ENCODE data around the gene COMMD1.
"Not testable (repeated sequence)": the region's sequence is repeated elsewhere in the genome, so short reads cannot be mapped to it uniquely, and the experiment has no call there.

Gene COMMD1

GRCh38 chr2:62036761-62037250 is 131.3 kb downstream of the COMMD1 start:
- DNase-seq: peak; percentile 4

DNA sequence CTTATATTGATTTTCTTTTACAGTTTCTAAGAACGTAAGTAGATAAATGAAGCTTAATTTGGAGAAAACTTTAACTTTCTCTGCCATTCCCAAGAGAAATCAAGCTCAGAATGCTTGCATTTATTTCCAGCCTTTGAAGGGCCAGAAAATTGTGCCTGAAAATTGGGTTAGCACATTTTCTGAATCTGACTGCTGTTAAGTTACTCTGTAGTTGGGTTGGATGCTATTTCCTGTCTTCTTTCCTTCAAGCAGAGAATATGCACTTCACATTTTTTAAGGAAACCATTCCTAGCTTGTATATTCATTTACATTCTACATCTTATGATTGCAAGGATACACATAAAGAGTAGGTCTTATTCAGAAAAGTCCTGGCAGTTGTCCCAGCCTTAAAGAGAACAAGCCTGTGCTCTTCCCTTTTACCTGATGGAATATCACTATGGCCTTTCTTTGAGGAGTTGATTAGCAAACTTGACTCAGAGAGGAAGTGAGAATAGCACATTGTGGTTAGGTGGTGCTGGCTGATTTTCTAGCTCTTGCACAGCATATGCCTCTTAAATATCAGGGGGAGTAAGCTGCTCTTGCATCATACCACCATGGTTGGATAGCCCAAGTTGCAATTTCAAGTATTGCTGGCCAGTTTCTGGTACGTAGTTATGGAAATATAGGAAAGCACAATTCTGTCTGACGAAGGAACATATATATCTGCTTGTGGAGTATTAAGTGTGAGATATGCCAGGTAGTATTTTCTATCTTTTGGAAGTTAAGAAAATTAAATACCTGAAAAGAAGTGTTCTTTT is 133.7 kb downstream of the COMMD1 start:
- DNase-seq: no peak

DNA sequence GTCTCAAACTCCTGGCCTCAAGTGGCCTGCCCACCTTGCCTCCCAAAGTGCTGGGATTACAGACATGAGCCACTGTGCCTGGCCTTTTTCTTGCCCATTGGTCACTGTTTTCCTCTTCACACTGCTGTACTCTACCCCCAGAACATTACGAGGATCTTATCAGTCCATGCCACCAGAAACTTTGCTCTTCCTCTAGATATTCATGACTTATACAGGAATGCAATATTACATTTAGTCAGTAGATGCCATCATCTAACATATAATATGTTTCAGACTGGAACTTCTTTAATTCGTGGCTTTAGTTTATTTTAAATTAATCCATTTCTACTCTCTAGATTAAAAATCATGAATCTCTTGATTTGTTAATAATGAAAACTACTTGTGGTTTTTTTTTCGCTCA is 135.5 kb downstream of the COMMD1 start:
- DNase-seq: no peak

DNA sequence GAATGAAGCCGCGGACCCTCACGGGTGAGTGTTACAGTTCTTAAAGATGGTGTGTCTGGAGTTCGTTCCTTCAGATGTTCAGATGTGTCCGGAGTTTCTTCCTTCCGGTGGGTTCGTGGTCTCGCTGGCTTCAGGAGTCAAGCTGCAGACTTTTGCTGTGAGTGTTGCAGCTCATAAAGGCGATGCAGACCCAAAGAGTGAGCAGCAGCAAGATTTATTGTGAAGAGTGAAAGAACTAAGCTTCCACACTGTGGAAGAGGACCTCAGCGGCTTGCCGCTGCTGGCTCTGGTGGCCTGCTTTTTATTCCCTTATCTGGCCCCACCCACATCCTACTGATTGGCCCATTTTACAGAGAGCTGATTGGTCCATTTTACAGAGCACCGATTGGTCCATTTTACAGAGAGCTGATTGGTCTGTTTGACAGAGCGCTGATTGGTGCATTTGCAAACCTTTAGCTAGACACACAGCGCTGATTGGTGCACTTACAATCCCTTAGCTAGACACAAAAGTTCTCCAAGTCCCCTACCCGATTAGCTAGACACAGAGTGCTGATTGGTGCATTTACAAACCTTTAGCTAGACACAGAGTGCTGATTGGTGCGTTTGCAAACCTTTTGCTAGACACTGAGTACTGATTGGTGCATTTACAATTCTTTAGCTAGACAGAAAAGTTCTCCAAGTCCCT is 136.4 kb downstream of the COMMD1 start:
- DNase-seq: not testable (repeated sequence)

DNA sequence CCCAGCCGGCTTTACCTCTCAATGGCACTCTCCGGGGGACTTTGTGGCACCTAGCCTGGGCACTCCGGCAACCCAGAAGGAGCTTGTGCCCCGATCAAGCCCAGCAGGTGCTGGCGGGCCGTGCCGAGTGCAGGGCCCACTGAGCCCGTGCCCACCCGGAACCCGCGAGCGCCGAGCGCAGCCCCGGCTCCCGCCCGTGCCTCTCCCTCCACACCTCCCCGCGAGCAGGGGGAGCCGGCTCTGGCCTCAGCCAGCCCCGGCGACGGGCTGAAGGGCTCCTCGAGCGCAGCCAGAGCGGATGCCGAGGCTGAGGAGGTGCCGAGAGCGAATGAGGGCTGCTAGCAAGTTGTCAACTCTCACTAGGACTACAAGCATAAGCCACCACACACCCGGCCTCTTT is 136.9 kb downstream of the COMMD1 start:
- no peak for DNase-seq

- DNase-seq: no peak
These were observed 137.5 kb downstream of the COMMD1 start for GRCh38 chr2:62042944-62043343.

DNA sequence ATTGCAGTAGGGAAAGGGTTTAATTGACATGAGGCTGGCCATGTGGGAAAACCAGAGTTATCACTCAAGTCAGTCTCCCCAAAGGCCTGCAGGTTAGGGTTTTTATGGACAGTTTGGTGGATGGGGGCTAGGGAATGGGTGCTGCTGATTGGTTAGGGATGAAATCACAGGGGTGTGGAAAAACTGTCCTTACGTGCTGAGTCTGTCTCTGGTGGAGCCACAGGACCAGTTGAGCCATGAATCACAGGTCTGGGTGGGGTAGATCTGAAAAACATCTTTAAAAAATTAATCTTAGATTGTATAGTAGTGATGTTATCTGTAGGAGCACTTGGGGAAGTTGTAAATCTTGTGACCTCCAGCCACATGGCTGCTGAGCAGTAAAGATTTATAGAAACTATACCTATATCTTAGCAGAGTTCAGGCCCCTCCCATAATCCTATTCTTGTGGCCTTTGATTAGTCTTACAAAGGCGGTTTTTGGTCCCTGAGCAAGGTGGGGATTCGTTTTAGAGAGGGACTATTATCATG is 139.6 kb downstream of the COMMD1 start:
- DNase-seq: no peak

GRCh38 chr2:62046141-62046540 is 140.7 kb downstream of the COMMD1 start:
- DNase-seq: no peak

DNA sequence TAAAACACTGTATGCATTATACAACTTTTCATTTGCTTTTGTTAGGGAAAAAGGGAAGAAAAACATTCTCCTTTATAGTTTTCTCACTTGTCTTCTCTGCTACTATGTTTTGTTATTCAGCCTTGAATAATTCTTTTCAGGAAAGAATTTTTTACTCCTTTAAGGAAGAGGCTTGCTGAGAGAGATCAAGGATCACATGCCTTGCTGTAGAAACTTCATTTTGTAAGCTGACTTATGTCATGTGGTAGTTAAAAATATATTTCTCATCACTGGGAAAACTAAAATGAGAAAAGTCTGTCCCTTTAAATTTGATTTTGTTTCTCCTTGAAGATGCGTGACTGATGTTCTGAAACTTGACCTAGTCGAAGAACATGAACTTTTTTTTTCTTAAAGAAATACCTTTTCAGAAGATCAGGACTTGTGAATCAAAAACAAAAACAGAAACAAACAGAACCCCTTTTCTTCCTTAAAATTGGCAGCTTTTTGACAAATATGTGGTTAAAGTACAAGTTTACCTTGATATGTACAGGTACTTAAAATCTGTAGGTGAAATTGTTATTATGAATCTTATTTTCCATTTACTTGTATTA is 145.1 kb downstream of the COMMD1 start:
- no peak for DNase-seq

GRCh38 chr2:62054029-62054791 is 148.7 kb downstream of the COMMD1 start:
- DNase-seq: no peak

DNA sequence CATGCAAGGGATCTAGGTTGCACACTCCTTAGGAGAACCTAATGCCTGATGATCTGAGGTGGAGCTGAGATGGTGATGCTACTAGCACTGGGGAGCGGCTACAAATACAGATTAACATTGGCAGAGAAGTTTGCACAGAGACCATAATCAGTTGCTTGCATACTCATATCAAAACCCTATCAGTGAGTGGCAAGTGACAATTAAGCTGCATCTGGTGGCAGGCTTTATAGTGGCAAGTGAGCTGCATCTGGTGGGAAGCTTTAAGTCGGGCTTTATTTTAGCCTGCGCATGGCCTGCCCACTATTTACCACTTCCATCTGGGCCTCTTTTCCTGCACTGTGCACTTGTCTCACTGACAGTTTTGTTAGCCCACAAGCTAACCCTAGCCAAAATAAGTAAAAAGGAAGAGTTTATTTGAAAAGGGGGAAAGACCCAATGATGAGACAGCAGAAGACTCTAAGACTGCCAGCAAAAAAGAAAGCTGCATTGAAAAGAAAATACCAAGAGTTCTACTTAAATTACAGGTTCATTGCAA is 149.5 kb downstream of the COMMD1 start:
- DNase-seq: no peak

- no peak for DNase-seq
These were observed 150.4 kb downstream of the COMMD1 start for GRCh38 chr2:62055724-62056336.

DNA sequence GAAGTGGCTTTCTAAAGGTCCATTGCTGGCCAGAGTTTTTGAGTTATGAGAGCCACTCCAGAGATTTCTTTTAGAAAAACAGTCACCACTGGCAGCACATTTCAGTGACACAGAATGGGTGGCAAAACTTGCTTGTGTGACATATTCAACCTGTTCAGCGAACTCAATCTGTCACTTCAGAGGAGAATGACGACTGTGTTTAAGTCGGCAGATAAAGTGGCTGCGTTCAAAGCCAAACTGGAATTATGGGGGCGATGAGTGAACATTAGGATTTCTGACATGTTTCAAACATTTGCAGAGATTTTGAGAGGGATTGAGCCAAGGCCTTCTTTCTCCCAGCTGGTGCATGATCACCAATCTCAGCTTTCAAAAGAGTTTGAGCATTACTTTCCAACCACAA is 150.9 kb downstream of the COMMD1 start:
- no peak for DNase-seq

GRCh38 chr2:62065243-62065642 is 159.8 kb downstream of the COMMD1 start:
- no peak for DNase-seq

DNA sequence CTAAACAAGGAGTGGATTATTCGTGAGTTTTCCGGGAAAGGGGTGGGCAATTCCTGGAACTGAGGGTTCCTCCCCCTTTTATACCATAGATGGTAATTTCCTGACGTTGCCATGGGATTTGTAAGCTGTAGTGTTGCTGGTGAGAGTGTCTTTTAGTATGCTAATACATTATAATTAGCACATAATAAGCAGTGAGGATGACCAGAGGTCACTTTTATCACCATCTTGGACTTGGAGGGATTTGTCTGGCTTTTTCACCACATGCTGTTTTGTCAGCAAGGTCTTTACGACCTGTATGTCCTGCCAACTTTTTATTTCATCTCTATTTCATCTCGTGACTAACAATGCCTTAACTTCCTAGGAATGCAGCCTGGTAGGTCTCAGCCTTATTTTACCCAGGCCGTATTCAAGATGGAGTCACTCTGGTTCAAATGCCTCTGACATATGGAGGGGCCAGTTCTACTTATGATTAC is 165.7 kb downstream of the COMMD1 start:
- DNase-seq: no peak

GRCh38 chr2:62071760-62072680 is 166.5 kb downstream of the COMMD1 start:
- DNase-seq: no peak

GRCh38 chr2:62074233-62074632 is 168.8 kb downstream of the COMMD1 start:
- no peak for DNase-seq

DNA sequence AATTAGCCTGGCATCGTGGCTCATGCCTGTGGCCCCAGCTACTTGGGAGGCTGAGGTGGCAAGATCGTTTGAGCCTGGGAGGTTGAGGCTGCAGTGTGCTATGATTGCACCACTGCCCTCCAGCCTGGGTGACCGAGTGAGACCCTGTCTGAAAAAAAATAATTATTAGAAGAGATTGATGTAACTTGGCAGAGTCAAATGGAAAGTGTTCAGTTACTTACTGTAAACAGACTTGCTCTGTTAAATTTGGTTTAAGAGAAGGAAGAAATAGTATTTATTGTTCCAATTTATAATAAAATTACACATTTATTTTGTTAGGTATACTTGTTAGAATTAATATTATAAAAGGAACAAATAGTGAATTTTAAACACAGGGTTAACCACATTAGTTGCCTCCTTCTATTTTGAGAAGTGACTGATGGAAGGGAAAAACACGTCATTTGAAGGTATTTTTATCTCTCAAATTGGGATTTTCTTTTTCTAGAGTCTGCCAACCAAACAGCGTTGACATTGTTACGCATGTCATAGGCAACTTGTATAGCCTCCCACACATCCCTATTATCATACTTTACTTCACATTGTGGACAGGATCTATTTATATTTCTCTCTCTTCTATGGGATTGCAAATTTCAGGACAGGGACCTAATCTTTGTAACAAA is 171.6 kb downstream of the COMMD1 start:
- no peak for DNase-seq

- DNase-seq: no peak
These were observed 179.3 kb downstream of the COMMD1 start for GRCh38 chr2:62084801-62085200.

DNA sequence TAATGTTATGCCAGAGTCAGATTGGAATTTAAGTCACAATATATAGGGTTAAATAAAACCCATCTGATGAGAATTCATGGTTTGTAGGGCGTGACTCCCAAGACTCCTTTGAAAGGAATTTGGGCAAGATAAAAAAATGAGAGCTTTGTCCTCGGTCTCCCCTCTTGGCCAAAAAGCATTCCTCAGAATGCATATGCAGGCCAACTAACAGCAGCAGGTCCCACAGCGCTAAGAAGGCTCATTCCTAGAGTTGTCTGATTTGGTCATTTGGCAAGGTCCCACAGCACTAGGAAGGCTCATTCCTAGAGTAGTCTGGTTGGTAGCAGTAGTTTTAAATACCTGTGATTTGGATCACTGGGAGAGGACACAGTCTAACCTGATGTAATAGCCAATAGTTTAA is 184.2 kb downstream of the COMMD1 start:
- no peak for DNase-seq
